Measurements from ENCODE around the gene ANKRD39. TPM values are rescaled to one million over a fixed set of nuclear protein-coding genes. Genes with fewer than 3 reads are reported as not detected.

ANKRD39 gene
- total and polyA plus RNA-seq, 10 of the 15 experiments (the other 5 are each of a cell fraction or from before 2014, with no cell fraction given) = 7.4 to 36.2 (median 23.7) TPM

GRCh38 chr2:96884299-96885094 is 26.7 kb upstream of the ANKRD39 start:
- Histone ChIP-seq H3K9me3 (replicated peaks; ENCODE audit: control insufficient read depth, insufficient read depth, low read length) (no peaks in the 10 kb centered on the region), H3K9ac (ENCODE audit: control insufficient read depth, insufficient read depth, low read length) (no peak overlapping the region), H3K27me3 (replicated peaks in 1 of 2; ENCODE audit: control insufficient read depth in 2 of 2, insufficient read depth in 2 of 2, low read length in 1 of 2) (no peaks in the 10 kb centered on the region), H3K36me3 (ENCODE audit: control insufficient read depth in 2 of 2, insufficient read depth in 2 of 2, low read length in 1 of 2) (no peaks in the 10 kb centered on the region), H3K4me3 (no peak overlapping the region), H3K27ac (ENCODE audit: control insufficient read depth, insufficient read depth) (no peak overlapping the region), H4K20me1 (ENCODE audit: control insufficient read depth, insufficient read depth) (no peaks in the 10 kb centered on the region), H3K4me1 (ENCODE audit: control insufficient read depth, insufficient read depth, low read length) (no peaks in the 10 kb centered on the region; the same call in 1 of the 2 replicates), H2AFZ (ENCODE audit: control insufficient read depth, low read depth, low read length) (no peak overlapping the region), H3K4me2 (ENCODE audit: control insufficient read depth, insufficient read depth) (no peak overlapping the region), H3K79me2 (ENCODE audit: control insufficient read depth, insufficient read depth, low read length) (no peaks in the 10 kb centered on the region)
- in situ Hi-C loops (cut with MboI) = no loop called here
- POLR2A ChIA-PET = no interaction called here
- TF ChIP-seq MTA3 (IDR thresholded peaks at IDR 0.05; ENCODE audit: borderline replicate concordance, low read length) (no peak), IKZF2 (IDR thresholded peaks at IDR 0.05) (no peak), ATF7 (IDR thresholded peaks at IDR 0.05; ENCODE audit: low read depth) (no peak), EED (IDR thresholded peaks at IDR 0.05; ENCODE audit: low read depth) (no peak), PRDM15 (CRISPR knock-in tag; IDR thresholded peaks at IDR 0.05) (no peak), ZNF24 (IDR thresholded peaks at IDR 0.05) (no peak), SPI1 (IDR thresholded peaks at IDR 0.05; ENCODE audit: borderline replicate concordance, insufficient read depth, low read depth, low read length) (no peak), RAD51 (IDR thresholded peaks at IDR 0.05) (no peak), CHD1 (IDR thresholded peaks at IDR 0.05; ENCODE audit: low read depth, low read length) (no peak), FOS (IDR thresholded peaks at IDR 0.05; ENCODE audit: borderline replicate concordance, extremely low read depth, insufficient read length) (no peak), SRF (IDR thresholded peaks at IDR 0.05; ENCODE audit: low read depth in 2 of 2, low read length in 2 of 2) (no peak), POU2F2 (IDR thresholded peaks at IDR 0.05; ENCODE audit: borderline replicate concordance, low read depth, low read length) (no peak), PAX8 (IDR thresholded peaks at IDR 0.05) (no peak)
- TF ChIP-seq, protein P1, sequence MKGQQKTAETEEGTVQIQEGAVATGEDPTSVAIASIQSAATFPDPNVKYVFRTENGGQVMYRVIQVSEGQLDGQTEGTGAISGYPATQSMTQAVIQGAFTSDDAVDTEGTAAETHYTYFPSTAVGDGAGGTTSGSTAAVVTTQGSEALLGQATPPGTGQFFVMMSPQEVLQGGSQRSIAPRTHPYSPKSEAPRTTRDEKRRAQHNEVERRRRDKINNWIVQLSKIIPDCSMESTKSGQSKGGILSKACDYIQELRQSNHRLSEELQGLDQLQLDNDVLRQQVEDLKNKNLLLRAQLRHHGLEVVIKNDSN (IDR thresholded peaks at IDR 0.05; ENCODE audit: borderline replicate concordance, extremely low read length, insufficient read depth, low read depth, low read length) = no peak
- RAD21 ChIA-PET (ENCODE audit: unreplicated experiment) = interaction anchor here (0.6 kb wide), 1 partner anchor 57 kb away, joined by 4 read pairs; no protein-coding TSS in a partner anchor
- WGBS (ENCODE audit: insufficient coverage, insufficient replicate concordance, low lambda C conversion rate, missing lambda C conversion rate) = 42% methylated on average over 19 of the region's 19 CpGs
- no peak for FAIRE-seq
- ATAC-seq = no peak
- intact Hi-C loops (cut with micrococcal nuclease; ENCODE audit: unreplicated experiment) = no loop called here
- CTCF ChIA-PET = interaction anchor here (1.6 kb wide), 1 partner anchor 228 kb away, joined by 3 read pairs; no protein-coding TSS in a partner anchor
- no TSS peak for BruUV-seq (replicated peaks)
- no peak for DNase-seq (ENCODE audit: low read depth, low spot score)
- SMC1A ChIA-PET (ENCODE audit: uncharacterized antibody, unreplicated experiment) = interaction anchor here (1.1 kb wide), 1 partner anchor 17 kb away, joined by 3 read pairs; no protein-coding TSS in a partner anchor

Measured in GM12878 (cell line).